ENCODE data around the gene DICER1. TPM values are rescaled to one million over a fixed set of nuclear protein-coding genes. Genes with fewer than 3 reads are reported as not detected.

Gene DICER1
- polyA plus RNA-seq, 2 of the 4 experiments (the other 2 are of a cell fraction), result 14.1 to 46.3 TPM

- 93% methylated on average over 2 of the region's 2 CpGs for WGBS (ENCODE audit: missing lambda C conversion rate)
- ATAC-seq (no peak), FAIRE-seq (no peak), DNase-seq (ENCODE audit: low read depth in 1 of 2, low spot score in 1 of 2) (no peak)
- TF ChIP-seq HMGXB4 (CRISPR knock-in tag; IDR thresholded peaks at IDR 0.05; ENCODE audit: borderline replicate concordance) (no peak), FOSB (CRISPR knock-in tag; IDR thresholded peaks at IDR 0.05) (no peak), ZSCAN20 (CRISPR knock-in tag; IDR thresholded peaks at IDR 0.05) (no peak), NFE2L2 (conservative IDR thresholded peaks at IDR 0.05; ENCODE audit: low read length) (no peak), RFX5 (IDR thresholded peaks at IDR 0.05) (no peak), CBX2 (IDR thresholded peaks at IDR 0.05; ENCODE audit: borderline replicate concordance, low read depth) (no peak), ZC3H11A (IDR thresholded peaks at IDR 0.05) (no peak), RCOR1 (IDR thresholded peaks at IDR 0.05; ENCODE audit: low read depth, low read length) (no peak), EHF (CRISPR knock-in tag; IDR thresholded peaks at IDR 0.05) (no peak)
- CTCF ChIA-PET, result interaction anchor here (0.7 to 1.4 kb wide), 2 partner anchors 130 to 199 kb away, joined by 4 read pairs; no protein-coding TSS in a partner anchor
- peaks cover 5% of the 10 kb centered on the region; the same call in 1 of the 3 replicates for H3K4me1 ChIP-seq
- POLR2A ChIA-PET, result no interaction called here
- peaks cover 4% of the 10 kb centered on the region; the same call in 2 of the 3 replicates for H3K9me3 ChIP-seq
- H3K4me3 ChIP-seq, result no peak overlapping the region
- no peak overlapping the region for H3K27ac ChIP-seq
- H3K4me2 ChIP-seq, result no peak overlapping the region
These were observed 5.3 kb upstream of the DICER1 start for GRCh38 chr14:95162641-95163040.

- ChIA-PET POLR2A (no interaction called here), CTCF (no interaction called here)
- DNase-seq (ENCODE audit: low read depth in 1 of 2, low spot score in 1 of 2) (peak in 1 of 2 experiments; percentile 17), FAIRE-seq (no peak), ATAC-seq (peak; percentile 44 to 66)
- no CpG with 5 or more reads among the region's 50 CpGs for WGBS (ENCODE audit: missing lambda C conversion rate)
- no peak for TF ChIP-seq HOXA7 (CRISPR knock-in tag; IDR thresholded peaks at IDR 0.05)
- TF ChIP-seq HOXB5 (CRISPR knock-in tag; IDR thresholded peaks at IDR 0.05), result 0 out of 2 replicates have a peak, but pooled peaks have one; percentile 14
- H3K9me3 ChIP-seq, result no peaks in the 10 kb centered on the region
- H3K4me3 ChIP-seq, result peak overlapping the region; percentile 68
- peaks cover 13% of the 10 kb centered on the region; the same call in 2 of the 3 replicates for H3K4me1 ChIP-seq
- H3K4me2 ChIP-seq, result peak overlapping the region; percentile 84
- H3K27ac ChIP-seq, result peak overlapping the region; percentile 89 to 96
These were observed 342 bp downstream of the DICER1 start for GRCh38 chr14:95157048-95157326.

- POLR2A ChIA-PET, result no interaction called here
These were observed 925 bp downstream of the DICER1 start for GRCh38 chr14:95156161-95157047.

More at GRCh38 chr14:95156161-95157047, 925 bp downstream of the DICER1 start:
- peak; percentile 34 to 52; a peak in 4 of 6 replicates for ATAC-seq
- FAIRE-seq, result no peak
- TF ChIP-seq PHF8 (IDR thresholded peaks at IDR 0.05; ENCODE audit: borderline replicate concordance, low read depth) (0 out of 2 replicates have a peak, but pooled peaks have one; percentile 19), CTCF (IDR thresholded peaks at IDR 0.05) (no peak), USF2 (IDR thresholded peaks at IDR 0.05) (no peak), FOXS1 (CRISPR knock-in tag; IDR thresholded peaks at IDR 0.05) (no peak)
- 11% methylated on average over 12 of the region's 48 CpGs for WGBS (ENCODE audit: missing lambda C conversion rate)
- DNase-seq (ENCODE audit: low read depth in 1 of 2, low spot score in 1 of 2), result peak; percentile 21 to 35
- Histone ChIP-seq H3K4me2 (peak overlapping the region; percentile 84), H3K4me3 (peak overlapping the region; percentile 68), H3K27ac (peak overlapping the region; percentile 89 to 96), H3K9me3 (no peaks in the 10 kb centered on the region), H3K4me1 (peaks cover 17% of the 10 kb centered on the region; the same call in 2 of the 3 replicates)
- CTCF ChIA-PET, result no interaction called here

Data from A549 (cell line).